Large intestine (tissue), 3 donors: ENCODE measurements around the gene MRPS12. TPM values are rescaled to one million over a fixed set of nuclear protein-coding genes. Genes with fewer than 3 reads are reported as not detected.

Experiments used
- DNase-seq, 2 donors: peaks; one replicate each; pipeline versions ENCODE4 v3.0.0 to v3.0.0-alpha.2; 2013
- H3K27ac ChIP-seq: one replicate; pipeline ENCODE4 v1.5.1; 2013; ENCODE audit warnings: low read length
- H3K27me3 ChIP-seq: 2 replicates; pipeline ENCODE4 v1.6.1; 2013; ENCODE audit warnings: low read length; ENCODE audit not compliant: control insufficient read depth, insufficient read depth
- H3K36me3 ChIP-seq: 2 replicates; pipeline ENCODE4 v1.6.1; 2013; ENCODE audit warnings: low read length; ENCODE audit not compliant: control insufficient read depth, insufficient read depth
- H3K4me1 ChIP-seq: one replicate; pipeline ENCODE4 v1.6.1; 2013; ENCODE audit warnings: low read length; ENCODE audit not compliant: control insufficient read depth, insufficient read depth
- H3K4me3 ChIP-seq: one replicate; pipeline ENCODE4 v1.5.1; 2013; ENCODE audit warnings: low read length
- H3K9me3 ChIP-seq: one replicate; pipeline ENCODE4 v1.6.1; 2013; ENCODE audit warnings: mild to moderate bottlenecking, low read depth, low read length, moderate library complexity; ENCODE audit not compliant: control insufficient read depth
- WGBS: methylation state at CpG from one replicate; pipeline ENCODE4 v1.1.5; 2013; ENCODE audit warnings: low lambda C conversion rate; ENCODE audit not compliant: insufficient coverage; 5-methylcytosine and 5-hydroxymethylcytosine counted together
- polyA plus RNA-seq: library from polyadenylated mRNA; unstranded; fragments of 120-200 nt; gene quantifications from one replicate; pipeline ENCODE4 v1.2.1, GENCODE V29; 2013

The MRPS12 gene
- polyA plus RNA-seq, 1 donor = 23.5 TPM

- H3K9me3 ChIP-seq = no peaks in the 10 kb centered on the region
- peaks cover 8% of the 10 kb centered on the region for H3K4me1 ChIP-seq
- no peak overlapping the region for H3K27ac ChIP-seq
- peaks cover 26% of the 10 kb centered on the region for H3K36me3 ChIP-seq
- no peaks in the 10 kb centered on the region for H3K27me3 ChIP-seq
- no CpG with 5 or more reads among the region's 10 CpGs for WGBS
- DNase-seq = no peak
- no peak overlapping the region for H3K4me3 ChIP-seq
Observed at GRCh38 chr19:38918526-38918925, 12.2 kb upstream of the MRPS12 start.

GRCh38 chr19:38919837-38920601 lies 10.7 kb upstream of the MRPS12 start:
- H3K27ac ChIP-seq = no peak overlapping the region
- H3K36me3 ChIP-seq = peaks cover 35% of the 10 kb centered on the region
- no peak overlapping the region for H3K4me3 ChIP-seq
- no peaks in the 10 kb centered on the region for H3K9me3 ChIP-seq
- 57% methylated on average over 5 of the region's 21 CpGs for WGBS
- DNase-seq = no peak
- H3K27me3 ChIP-seq = no peaks in the 10 kb centered on the region
- H3K4me1 ChIP-seq = peaks cover 8% of the 10 kb centered on the region

- Histone ChIP-seq H3K36me3 (peaks cover 32% of the 10 kb centered on the region), H3K4me3 (no peak overlapping the region), H3K27me3 (no peaks in the 10 kb centered on the region), H3K9me3 (no peaks in the 10 kb centered on the region), H3K27ac (no peak overlapping the region), H3K4me1 (peaks cover 8% of the 10 kb centered on the region)
- no peak for DNase-seq
- no CpG with 5 or more reads among the region's 14 CpGs for WGBS
Observed at GRCh38 chr19:38920602-38921419, 9.9 kb upstream of the MRPS12 start.

- H3K36me3 ChIP-seq = peaks cover 35% of the 10 kb centered on the region
- H3K27me3 ChIP-seq = no peaks in the 10 kb centered on the region
- no peak overlapping the region for H3K4me3 ChIP-seq
- no peak for DNase-seq
- no peak overlapping the region for H3K27ac ChIP-seq
- H3K9me3 ChIP-seq = no peaks in the 10 kb centered on the region
- H3K4me1 ChIP-seq = peaks cover 8% of the 10 kb centered on the region
- WGBS = no CpG with 5 or more reads among the region's 20 CpGs
Observed at GRCh38 chr19:38921420-38922274, 9.1 kb upstream of the MRPS12 start.

DNA sequence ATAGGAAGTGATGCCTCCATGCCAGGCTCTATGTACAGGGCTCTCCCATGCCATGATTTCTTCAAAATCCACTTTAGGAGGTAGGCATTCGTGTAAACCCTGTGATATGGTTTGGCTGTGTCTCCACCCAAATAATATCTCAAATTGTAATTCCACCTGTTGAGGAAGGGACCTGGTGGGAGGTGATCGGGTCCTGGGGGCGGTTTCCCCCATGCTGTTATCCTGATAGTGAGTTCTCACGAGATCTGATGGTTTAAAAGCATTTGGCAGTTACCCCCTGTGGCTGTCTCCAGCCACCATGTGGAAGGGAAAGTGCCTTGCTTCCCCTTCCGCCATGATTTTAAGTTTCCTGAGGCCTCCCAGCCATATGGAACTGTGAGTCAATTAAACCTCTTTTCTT lies 8.3 kb upstream of the MRPS12 start:
- Histone ChIP-seq H3K4me3 (no peak overlapping the region), H3K9me3 (no peaks in the 10 kb centered on the region), H3K27ac (no peak overlapping the region), H3K27me3 (no peaks in the 10 kb centered on the region), H3K36me3 (peaks cover 35% of the 10 kb centered on the region), H3K4me1 (peaks cover 8% of the 10 kb centered on the region)
- no peak for DNase-seq
- no CpG with 5 or more reads among the region's 5 CpGs for whole genome bisulfite sequencing

GRCh38 chr19:38924388-38924787 lies 6.4 kb upstream of the MRPS12 start:
- Histone ChIP-seq H3K4me1 (peaks cover under 1% of the 10 kb centered on the region), H3K27ac (no peak overlapping the region), H3K9me3 (no peaks in the 10 kb centered on the region), H3K4me3 (no peak overlapping the region), H3K36me3 (peaks cover 33% of the 10 kb centered on the region), H3K27me3 (no peaks in the 10 kb centered on the region)
- no peak for DNase-seq
- WGBS = no CpG with 5 or more reads among the region's 7 CpGs

GRCh38 chr19:38928391-38929001 lies 2.2 kb upstream of the MRPS12 start:
- Histone ChIP-seq H3K4me1 (peaks cover 6% of the 10 kb centered on the region), H3K27me3 (no peaks in the 10 kb centered on the region), H3K9me3 (peaks cover 5% of the 10 kb centered on the region), H3K27ac (no peak overlapping the region), H3K36me3 (peaks cover 31% of the 10 kb centered on the region), H3K4me3 (no peak overlapping the region)
- WGBS = 100% methylated on average over 3 of the region's 4 CpGs
- DNase-seq = no peak

DNA sequence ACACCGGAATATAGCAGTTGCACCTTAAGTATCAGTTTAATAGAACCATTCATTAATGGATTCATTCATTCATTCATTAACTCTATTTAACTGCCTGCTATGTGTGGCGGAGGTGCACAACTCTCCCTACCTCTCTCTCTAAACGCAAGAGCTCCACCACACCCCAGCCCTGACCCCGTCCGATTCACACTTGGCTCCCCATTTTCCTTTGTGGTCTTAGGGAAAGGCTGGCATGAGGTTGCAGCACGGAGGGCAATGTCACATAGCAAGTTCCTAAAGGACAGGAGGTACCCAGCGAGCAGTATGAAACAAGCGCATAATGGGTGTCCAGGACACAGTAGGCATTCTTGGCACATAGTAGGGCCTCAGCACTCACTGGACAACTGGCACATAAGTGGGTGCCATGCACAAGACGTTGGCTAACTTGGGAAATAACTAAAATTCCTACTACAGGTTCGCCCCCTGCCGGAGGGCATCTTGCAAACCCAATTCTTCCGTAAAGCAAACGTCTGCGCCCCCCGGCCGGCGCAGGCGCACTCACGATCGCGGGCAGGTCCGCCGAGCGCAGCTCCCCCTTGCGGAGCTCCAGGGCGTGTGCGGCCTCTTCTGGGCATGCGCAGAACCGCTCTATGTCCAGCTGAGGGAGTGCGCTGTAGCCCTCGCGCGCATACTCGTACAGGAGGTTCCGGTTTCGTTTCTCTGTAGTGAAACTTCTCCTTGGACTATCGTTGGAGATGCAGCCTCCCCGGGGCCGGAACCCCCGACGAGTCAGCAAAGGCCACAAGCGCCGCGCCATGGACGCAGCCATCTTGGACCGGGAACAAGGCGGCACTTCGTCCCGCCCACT lies 592 bp upstream of the MRPS12 start, which contains the start of gene SARS2:
TSS of gene SARS2 (minus strand) at position 835 of the 847 bp plus-strand sequence. CDS start at position 808, 27 bp downstream.
- WGBS = no CpG with 5 or more reads among the region's 49 CpGs
- peaks cover 6% of the 10 kb centered on the region for H3K4me1 ChIP-seq
- peaks cover 10% of the 10 kb centered on the region for H3K9me3 ChIP-seq
- peak within 1 kb of the TSS; percentile 88 for H3K4me3 ChIP-seq
- H3K27ac ChIP-seq = peak within 1 kb of the TSS; percentile 83
- H3K27me3 ChIP-seq = no peaks in the 10 kb centered on the region
- peaks cover 19% of the 10 kb centered on the region for H3K36me3 ChIP-seq
- DNase-seq = peak in 1 of 2 donors; percentile 92

DNA sequence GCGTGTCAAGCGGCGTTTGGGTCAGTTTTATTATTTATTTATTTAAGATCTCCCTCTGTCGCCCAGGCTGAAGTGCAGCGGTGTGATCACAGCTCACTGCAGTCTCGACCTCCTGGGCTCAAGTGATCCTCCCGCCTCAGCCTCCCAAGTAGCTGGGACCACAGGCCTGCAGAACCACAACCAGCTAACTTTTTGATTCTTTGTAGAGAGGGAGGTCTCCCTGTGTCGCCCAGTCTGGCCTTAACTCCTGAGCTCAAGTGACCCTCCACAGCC lies 713 bp downstream of the MRPS12 start:
- Histone ChIP-seq H3K4me1 (peaks cover 6% of the 10 kb centered on the region), H3K9me3 (peaks cover 10% of the 10 kb centered on the region), H3K27ac (no peak overlapping the region), H3K36me3 (peaks cover 14% of the 10 kb centered on the region), H3K27me3 (no peaks in the 10 kb centered on the region), H3K4me3 (peak overlapping the region; percentile 88)
- no CpG with 5 or more reads among the region's 8 CpGs for WGBS
- no peak for DNase-seq
